ENCODE measurements around the gene RAB22A. TPM values are rescaled to one million over a fixed set of nuclear protein-coding genes. Genes with fewer than 3 reads are reported as not detected.

RAB22A gene
- polyA plus RNA-seq, 2 of the 4 experiments (the other 2 are of a cell fraction): 7.3 to 13.2 TPM

GRCh38 chr20:58306421-58307261 lies 2.9 kb upstream of the RAB22A start (continued):
- no peak for TF ChIP-seq HES2 (IDR thresholded peaks at IDR 0.05)
- no peak for TF ChIP-seq NR3C1 (IDR thresholded peaks at IDR 0.05)
- TF ChIP-seq HOXB13 (CRISPR knock-in tag; IDR thresholded peaks at IDR 0.05; ENCODE audit: low read depth): no peak
- TF ChIP-seq CTCF (IDR thresholded peaks at IDR 0.05): no peak
- no peak for TF ChIP-seq EHF (CRISPR knock-in tag; IDR thresholded peaks at IDR 0.05)
- TF ChIP-seq TP53 (CRISPR knock-in tag; IDR thresholded peaks at IDR 0.05): no peak
- no peak for TF ChIP-seq RCOR1 (IDR thresholded peaks at IDR 0.05; ENCODE audit: low read depth, low read length)
- no peak for TF ChIP-seq CEBPB (IDR thresholded peaks at IDR 0.05)

GRCh38 chr20:58307270-58307669 lies 2.2 kb upstream of the RAB22A start:
- 81% methylated on average over 7 of the region's 7 CpGs for WGBS (ENCODE audit: missing lambda C conversion rate)
- no peak for ATAC-seq
- Histone ChIP-seq H3K9me3 (no peaks in the 10 kb centered on the region), H3K4me2 (peak overlapping the region; percentile 19; the same call in 2 of the 3 replicates), H3K4me3 (no peak overlapping the region), H3K4me1 (peaks cover 16% of the 10 kb centered on the region), H3K27ac (no peak overlapping the region)
- TF ChIP-seq USF2 (IDR thresholded peaks at IDR 0.05) (no peak), CEBPB (IDR thresholded peaks at IDR 0.05) (no peak), FOXS1 (CRISPR knock-in tag; IDR thresholded peaks at IDR 0.05) (no peak), ZC3H11A (IDR thresholded peaks at IDR 0.05) (no peak), HOXB13 (CRISPR knock-in tag; IDR thresholded peaks at IDR 0.05; ENCODE audit: low read depth) (no peak), FOSL2 (IDR thresholded peaks at IDR 0.05) (no peak), FOSL2 (CRISPR knock-in tag; IDR thresholded peaks at IDR 0.05) (no peak), NR3C1 (IDR thresholded peaks at IDR 0.05) (no peak), RAD21 (conservative IDR thresholded peaks at IDR 0.05 in 1 of 2, IDR thresholded peaks at IDR 0.05 in 1 of 2) (no peak), HEYL (CRISPR knock-in tag; IDR thresholded peaks at IDR 0.05) (no peak), MAX (IDR thresholded peaks at IDR 0.05) (no peak), REST (IDR thresholded peaks at IDR 0.05) (no peak), RARB (CRISPR knock-in tag; IDR thresholded peaks at IDR 0.05) (no peak), JUN (IDR thresholded peaks at IDR 0.05) (no peak), HOXA7 (CRISPR knock-in tag; IDR thresholded peaks at IDR 0.05) (no peak), TP53 (CRISPR knock-in tag; IDR thresholded peaks at IDR 0.05) (no peak), CTCF (IDR thresholded peaks at IDR 0.05) (no peak), KDM5A (IDR thresholded peaks at IDR 0.05) (no peak), GATA3 (IDR thresholded peaks at IDR 0.05; ENCODE audit: borderline replicate concordance) (no peak), TFCP2L1 (CRISPR knock-in tag; IDR thresholded peaks at IDR 0.05) (no peak)
- no peak for FAIRE-seq
- ChIA-PET POLR2A (no interaction called here), CTCF (interaction anchor here (1.1 to 2.0 kb wide), 2 partner anchors 41 to 344 kb away, joined by 3 to 4 read pairs; partner anchors contain the start of gene STX16)
- DNase-seq (ENCODE audit: low read depth in 1 of 2, low spot score in 1 of 2): no peak
